ENCODE measurements around the gene RRP8.
A peak's percentile ranks its signal among the peaks of the same experiment; 100 is the strongest.

GRCh38 chr11:6646576-6646917, 43.1 kb upstream of the RRP8 start:
- no peak for TF ChIP-seq CTCF (IDR thresholded peaks at IDR 0.05)
- no peak for TF ChIP-seq POLR2A (IDR thresholded peaks at IDR 0.05)
- TF ChIP-seq EP300 (IDR thresholded peaks at IDR 0.05): peak in 1 of 2 donors; percentile 27

All from tibial nerve (tissue), 4 donors.